Sigmoid colon (tissue), 4 donors: ENCODE measurements around the gene KAT8.

ENCODE experiments used
- CTCF ChIP-seq, 4 experiments: fragments of 450-650 bp in 3 of 4; fragments of 200-600 bp in 1 of 4; IDR thresholded peaks; one replicate each; pipeline ENCODE4 v1.5.1; 2016 to 2019; ENCODE audit warnings: antibody characterized with exemption in 4 of 4, mild to moderate bottlenecking in 3 of 4, moderate library complexity in 2 of 4
- EP300 ChIP-seq, 4 donors: sonication (generic); formaldehyde crosslinking; IDR thresholded peaks; one replicate each; pipeline ENCODE4 v1.6.1; 2017; ENCODE audit warnings: antibody characterized with exemption in 4 of 4

- no peak for TF ChIP-seq EP300 (IDR thresholded peaks at IDR 0.05)
- TF ChIP-seq CTCF (IDR thresholded peaks at IDR 0.05): no peak
These were observed 40.4 kb upstream of the KAT8 start for GRCh38 chr16:31077024-31077423.
